GM10266 (cell line): ENCODE measurements around the gene TBC1D16.

ENCODE experiments used
- DNase-seq: peaks from one replicate; pipeline ENCODE4 v3.0.0; 2012; ENCODE audit errors: extremely low spot score
- TF ChIP-seq, protein P1 (sequence below): IDR thresholded peaks from 2 replicates; pipeline ENCODE4 v1.5.1; 2012; ENCODE audit warnings: mild to moderate bottlenecking, low read depth; ENCODE audit not compliant: control insufficient read depth, insufficient read depth; ENCODE audit errors: missing control alignments

TBC1D16 gene

DNA sequence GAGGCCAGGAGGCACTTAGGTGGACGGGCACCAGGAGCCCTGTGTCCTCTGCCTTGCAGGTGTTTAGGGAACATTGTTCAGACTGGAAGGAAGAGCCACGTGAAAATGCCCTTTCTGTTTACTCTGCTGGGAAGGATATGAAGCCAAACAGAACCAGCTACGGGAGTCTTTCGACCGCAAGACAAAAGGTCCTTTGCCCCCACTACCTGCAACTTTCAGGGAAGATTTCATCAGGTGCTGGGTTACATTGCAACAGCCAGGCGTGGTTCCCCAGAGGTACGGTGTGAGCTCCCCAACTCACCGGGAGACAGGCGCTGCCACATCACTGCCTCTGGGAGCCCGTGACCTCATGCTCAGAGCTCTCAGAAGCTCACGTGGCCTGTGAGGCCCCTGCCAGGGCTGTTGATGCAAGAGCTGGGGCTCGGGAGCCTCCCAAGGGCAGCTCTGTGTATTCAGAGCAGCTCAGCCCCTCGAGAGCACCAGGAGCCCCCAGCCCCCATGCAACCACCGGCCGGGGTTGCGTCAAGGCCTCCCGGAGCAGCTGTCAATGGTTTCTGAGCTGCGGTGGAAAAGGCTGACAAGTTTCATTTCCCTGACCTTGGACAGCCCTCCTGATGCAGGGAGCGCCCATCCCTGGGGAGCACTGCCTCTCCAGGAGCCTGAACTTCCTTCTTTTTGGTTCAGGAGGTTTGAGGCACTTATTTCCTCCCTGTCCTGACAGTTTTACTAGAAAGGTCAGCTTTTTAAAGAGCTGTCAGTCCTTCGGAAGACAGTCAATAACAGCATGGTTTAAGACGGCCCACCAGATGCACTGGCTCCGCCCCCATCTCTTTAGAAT, 42.1 kb downstream of the TBC1D16 start:
- peak; percentile 68 for DNase-seq
- TF ChIP-seq, protein P1, sequence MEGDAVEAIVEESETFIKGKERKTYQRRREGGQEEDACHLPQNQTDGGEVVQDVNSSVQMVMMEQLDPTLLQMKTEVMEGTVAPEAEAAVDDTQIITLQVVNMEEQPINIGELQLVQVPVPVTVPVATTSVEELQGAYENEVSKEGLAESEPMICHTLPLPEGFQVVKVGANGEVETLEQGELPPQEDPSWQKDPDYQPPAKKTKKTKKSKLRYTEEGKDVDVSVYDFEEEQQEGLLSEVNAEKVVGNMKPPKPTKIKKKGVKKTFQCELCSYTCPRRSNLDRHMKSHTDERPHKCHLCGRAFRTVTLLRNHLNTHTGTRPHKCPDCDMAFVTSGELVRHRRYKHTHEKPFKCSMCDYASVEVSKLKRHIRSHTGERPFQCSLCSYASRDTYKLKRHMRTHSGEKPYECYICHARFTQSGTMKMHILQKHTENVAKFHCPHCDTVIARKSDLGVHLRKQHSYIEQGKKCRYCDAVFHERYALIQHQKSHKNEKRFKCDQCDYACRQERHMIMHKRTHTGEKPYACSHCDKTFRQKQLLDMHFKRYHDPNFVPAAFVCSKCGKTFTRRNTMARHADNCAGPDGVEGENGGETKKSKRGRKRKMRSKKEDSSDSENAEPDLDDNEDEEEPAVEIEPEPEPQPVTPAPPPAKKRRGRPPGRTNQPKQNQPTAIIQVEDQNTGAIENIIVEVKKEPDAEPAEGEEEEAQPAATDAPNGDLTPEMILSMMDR = no peak

DNA sequence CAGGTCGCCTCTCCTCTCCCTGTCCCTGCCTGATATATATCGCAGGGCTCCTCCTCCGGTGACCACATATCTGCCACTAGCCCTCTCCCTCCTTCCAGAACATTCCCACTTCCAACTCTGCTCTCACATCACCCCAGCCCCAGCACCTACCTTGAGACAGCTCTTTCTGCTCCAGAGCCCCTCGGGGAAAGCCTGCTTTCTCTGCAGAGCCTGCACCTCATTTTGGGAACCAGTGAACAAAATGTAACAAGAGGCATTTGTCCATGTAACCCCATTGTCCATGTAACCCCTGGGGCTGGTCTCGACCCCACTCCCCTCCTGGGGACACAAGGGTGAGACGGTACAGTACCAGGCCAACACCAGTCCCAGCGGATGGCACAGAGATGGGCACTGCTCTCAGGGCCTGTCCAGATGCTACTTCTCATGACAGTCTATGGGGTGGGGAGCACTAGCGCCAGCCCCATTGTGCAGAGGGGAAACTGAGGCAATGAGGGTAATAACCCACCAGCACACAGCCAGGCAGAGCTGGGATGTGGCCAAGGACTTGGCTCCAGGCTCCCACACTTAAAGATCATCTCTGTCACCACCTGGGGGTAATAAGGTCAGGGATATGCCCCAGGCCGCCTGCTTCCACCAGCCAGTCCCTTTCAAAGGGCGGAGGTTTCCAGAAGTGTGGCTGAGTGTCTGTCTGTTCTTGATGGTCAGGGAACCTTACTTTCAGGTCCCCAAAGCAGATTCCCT, 42.9 kb downstream of the TBC1D16 start:
- TF ChIP-seq, protein P1 = no peak
- DNase-seq = no peak

DNA sequence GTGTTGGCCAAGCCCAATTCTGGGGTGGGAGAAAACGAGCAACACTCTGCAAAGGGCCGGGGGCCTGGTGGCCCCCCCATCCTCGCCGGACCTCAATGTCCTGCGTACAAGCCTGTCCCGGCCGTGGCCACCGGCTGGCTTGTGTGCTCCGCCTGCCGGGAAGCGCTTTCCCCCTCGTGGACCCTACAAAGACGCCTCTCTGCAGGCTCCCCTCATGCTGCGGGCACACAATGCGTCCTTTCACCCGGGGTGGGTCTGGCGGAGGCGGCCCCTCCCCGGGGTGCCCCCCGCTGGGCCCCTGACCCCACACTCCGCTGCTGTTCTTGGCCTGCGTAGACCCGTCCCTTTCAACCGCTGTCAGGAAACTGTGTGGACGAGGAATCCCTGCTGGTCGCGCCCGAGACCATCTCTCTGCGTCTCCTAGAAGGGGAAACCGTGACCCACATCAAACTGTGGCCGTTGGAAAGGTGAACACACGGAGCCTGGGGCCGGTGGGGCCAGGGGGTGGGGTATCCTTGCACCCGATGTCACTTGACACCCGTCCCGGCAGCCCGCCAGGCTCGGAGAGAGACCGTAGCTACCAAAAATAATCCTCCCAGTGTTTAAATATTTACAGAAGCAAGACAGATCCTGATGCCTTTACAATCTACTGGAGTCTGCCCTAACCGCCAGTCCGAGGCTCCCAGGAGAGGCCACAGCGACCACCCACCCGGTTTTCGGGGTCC, 43.6 kb downstream of the TBC1D16 start:
- DNase-seq = no peak
- TF ChIP-seq, protein P1 = no peak

DNA sequence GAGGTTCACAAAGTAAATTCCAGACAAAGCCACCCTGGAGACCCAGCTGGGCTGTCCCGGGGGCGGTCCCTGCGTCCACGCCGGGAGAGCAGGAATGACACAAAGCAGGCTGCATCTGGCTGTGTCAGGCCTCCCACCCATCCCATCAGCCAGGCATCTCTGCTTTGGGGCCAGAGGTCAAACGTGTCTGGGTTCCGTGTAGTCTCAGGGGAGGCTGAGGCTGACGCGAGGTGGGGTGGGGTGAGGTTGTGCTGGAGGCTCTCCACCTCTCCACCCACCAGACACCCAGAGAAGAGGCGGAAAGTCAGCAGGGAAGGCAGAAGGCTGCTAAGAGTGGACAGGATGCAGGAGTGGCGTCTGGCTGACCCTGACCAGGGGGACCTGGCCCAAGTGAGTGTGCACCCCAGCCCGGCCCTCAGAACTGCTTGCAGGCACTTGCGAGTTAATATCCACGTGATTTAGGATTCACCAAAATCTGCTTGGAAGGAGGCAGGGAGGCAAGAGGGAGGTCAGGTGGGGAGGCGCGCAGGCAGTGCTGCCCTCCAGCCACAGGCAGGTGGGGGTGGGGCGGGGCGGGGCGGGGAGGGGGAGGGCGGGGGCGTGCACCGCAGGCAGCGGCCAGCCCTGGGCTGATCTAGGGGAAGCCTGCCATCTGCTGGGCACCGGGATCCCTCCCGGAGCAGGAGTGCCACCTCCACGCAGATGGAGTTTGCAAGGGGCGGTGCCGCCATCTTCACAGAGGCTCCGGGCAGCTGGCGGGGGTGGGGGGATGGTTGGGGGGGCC, 44.3 kb downstream of the TBC1D16 start:
- TF ChIP-seq, protein P1 = peak; percentile 71
- peak; percentile 78 for DNase-seq

DNA sequence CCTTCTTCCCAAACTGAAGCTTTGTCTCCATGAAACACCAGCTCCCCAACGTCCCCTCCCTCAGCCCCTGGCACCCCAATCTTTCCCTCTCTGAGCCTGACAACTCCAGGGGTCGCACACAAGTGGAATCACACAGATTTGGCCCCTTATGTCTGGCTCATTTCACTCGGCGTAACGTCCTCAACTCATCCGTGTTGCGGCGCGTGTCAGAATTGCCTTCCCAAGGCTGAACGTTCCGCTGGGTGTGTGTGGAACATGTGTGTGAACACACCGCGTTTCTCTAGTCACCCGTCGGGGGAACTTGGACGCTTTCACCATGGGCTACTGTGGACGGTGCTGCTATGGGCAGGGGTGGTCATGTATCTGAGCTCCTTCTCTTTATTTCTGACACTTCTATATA, 45.0 kb downstream of the TBC1D16 start:
- TF ChIP-seq, protein P1 = no peak
- no peak for DNase-seq

DNA sequence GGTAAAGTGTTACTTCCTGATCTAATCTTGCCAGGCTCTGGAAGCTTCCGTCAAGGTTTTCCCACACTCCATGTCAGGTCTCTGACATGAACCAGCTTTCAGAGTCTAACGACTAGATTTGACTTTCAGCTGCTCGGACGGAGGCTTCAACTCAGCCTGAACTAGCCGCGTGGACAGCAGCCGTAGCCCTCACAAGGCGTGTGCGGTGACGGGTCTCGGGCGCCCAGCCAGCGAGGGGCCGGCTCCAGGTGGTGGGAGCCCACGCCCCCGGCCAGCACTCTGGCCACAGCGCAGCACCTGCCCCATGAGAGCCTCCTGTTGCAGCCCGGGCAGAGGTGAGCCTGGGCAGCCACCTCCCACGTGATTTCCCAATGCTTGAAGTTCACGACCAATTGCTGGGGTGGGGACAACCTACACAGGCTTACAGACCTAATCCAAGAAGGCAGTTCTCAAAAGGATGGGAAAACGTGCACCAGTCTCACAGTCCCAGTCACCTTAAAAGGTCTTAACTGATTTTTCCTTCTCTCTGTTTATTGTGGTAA, 45.5 kb downstream of the TBC1D16 start:
- TF ChIP-seq, protein P1 = no peak
- DNase-seq = no peak
